Measurements from ENCODE around the gene GALNTL6.

The GALNTL6 gene

GRCh38 chr4:171985129-171985528 lies 171.9 kb downstream of the GALNTL6 start:
- no peak for TF ChIP-seq CTCF (IDR thresholded peaks at IDR 0.05; ENCODE audit: control insufficient read depth, insufficient read depth, low read depth, low read length, missing control alignments)
- no peak overlapping the region for H3K4me3 ChIP-seq (ENCODE audit: control insufficient read depth, low read depth, low read length)
- no peak for DNase-seq (ENCODE audit: low read depth)

- no peak overlapping the region for H3K4me3 ChIP-seq (ENCODE audit: control insufficient read depth, low read depth, low read length)
- DNase-seq (ENCODE audit: low read depth): no peak
- no peak for TF ChIP-seq CTCF (IDR thresholded peaks at IDR 0.05; ENCODE audit: control insufficient read depth, insufficient read depth, low read depth, low read length, missing control alignments)
These were observed 180.0 kb downstream of the GALNTL6 start for GRCh38 chr4:171993247-171993646.

GRCh38 chr4:172007889-172008288 lies 194.7 kb downstream of the GALNTL6 start:
- no peak overlapping the region for H3K4me3 ChIP-seq (ENCODE audit: control insufficient read depth, low read depth, low read length)
- TF ChIP-seq CTCF (IDR thresholded peaks at IDR 0.05; ENCODE audit: control insufficient read depth, insufficient read depth, low read depth, low read length, missing control alignments): no peak
- no peak for DNase-seq (ENCODE audit: low read depth)

- no peak for TF ChIP-seq CTCF (IDR thresholded peaks at IDR 0.05; ENCODE audit: control insufficient read depth, insufficient read depth, low read depth, low read length, missing control alignments)
- no peak for DNase-seq (ENCODE audit: low read depth)
- H3K4me3 ChIP-seq (ENCODE audit: control insufficient read depth, low read depth, low read length): no peak overlapping the region
These were observed 196.4 kb downstream of the GALNTL6 start for GRCh38 chr4:172009446-172010230.

- DNase-seq (ENCODE audit: low read depth): no peak
- TF ChIP-seq CTCF (IDR thresholded peaks at IDR 0.05; ENCODE audit: control insufficient read depth, insufficient read depth, low read depth, low read length, missing control alignments): no peak
- no peak overlapping the region for H3K4me3 ChIP-seq (ENCODE audit: control insufficient read depth, low read depth, low read length)
These were observed 198.0 kb downstream of the GALNTL6 start for GRCh38 chr4:172011196-172011595.

- no peak for DNase-seq (ENCODE audit: low read depth)
- H3K4me3 ChIP-seq (ENCODE audit: control insufficient read depth, low read depth, low read length): no peak overlapping the region
- TF ChIP-seq CTCF (IDR thresholded peaks at IDR 0.05; ENCODE audit: control insufficient read depth, insufficient read depth, low read depth, low read length, missing control alignments): no peak
These were observed 205.2 kb downstream of the GALNTL6 start for GRCh38 chr4:172018358-172018757.
